ENCODE measurements around the gene PTPRU. TPM values are rescaled to one million over a fixed set of nuclear protein-coding genes. Genes with fewer than 3 reads are reported as not detected.

The PTPRU gene
- total and polyA plus RNA-seq, 2 of the 8 experiments (the other 6 are each of a cell fraction or from before 2014, with no cell fraction given) = 33.8 to 41.8 TPM

- no peak overlapping the region for H4K8ac ChIP-seq (ENCODE audit: extremely low read depth, insufficient read depth, low read length)
- no peak overlapping the region for H4K5ac ChIP-seq (ENCODE audit: insufficient read length, low read depth, low read length)
- no peak overlapping the region for H4K91ac ChIP-seq (replicated peaks; ENCODE audit: insufficient read length, low read length)
- POLR2A ChIA-PET (ENCODE audit: partially characterized antibody) = interaction anchor here (1.0 to 1.7 kb wide), 8 partner anchors 9 to 79 kb away, joined by 3 to 6 read pairs (median 4); partner anchors contain the start of genes SRSF4 and TMEM200B
- H3K4me1 ChIP-seq (replicated peaks in 1 of 4; ENCODE audit: control insufficient read depth in 3 of 4, insufficient read depth in 4 of 4, low read length in 3 of 4) = peaks cover 0 to 6% (median 2%) of the 10 kb centered on the region in 4 experiments; a peak in 2 of 7 replicates
- H3K56ac ChIP-seq (replicated peaks; ENCODE audit: insufficient read length, low read depth, low read length) = no peak overlapping the region
- H3K23ac ChIP-seq (ENCODE audit: insufficient read length) = no peak overlapping the region
- no peak overlapping the region for H2BK5ac ChIP-seq (ENCODE audit: low read depth, low read length)
- no peak overlapping the region for H3K9ac ChIP-seq (replicated peaks in 1 of 4; ENCODE audit: extremely low read depth in 1 of 4, low read depth in 3 of 4, low read length in 3 of 4)
- CTCF ChIA-PET (ENCODE audit: partially characterized antibody) = interaction anchor here (0.7 to 5.3 kb wide), 41 partner anchors 8 to 342 kb away, joined by 3 to 20 read pairs (median 5); partner anchors contain the start of genes SRSF4 and TMEM200B
- H3K18ac ChIP-seq (ENCODE audit: extremely low read depth, low read length) = no peak overlapping the region
- 0 out of 2 replicates have a peak overlapping the region, but pooled peaks have one; percentile 30 for H2BK12ac ChIP-seq (ENCODE audit: low read depth, low read length)
- H3K9me3 ChIP-seq (ENCODE audit: insufficient read depth in 2 of 2, low read depth in 1 of 2, low read length in 1 of 2) = no peaks in the 10 kb centered on the region
- peaks cover 2 to 31% (median 21%) of the 10 kb centered on the region in 4 experiments; a peak in 6 of 8 replicates for H3K36me3 ChIP-seq (ENCODE audit: control insufficient read depth in 2 of 4, insufficient read depth in 4 of 4, low read length in 3 of 4)
- no peak overlapping the region for H3K4me3 ChIP-seq (ENCODE audit: extremely low read depth in 1 of 4, insufficient read depth in 2 of 4, low read depth in 3 of 4, low read length in 4 of 4)
- H3K27me3 ChIP-seq (replicated peaks in 1 of 4; ENCODE audit: control insufficient read depth in 3 of 4, extremely low read depth in 1 of 4, insufficient read depth in 3 of 4, low read length in 3 of 4) = no peaks in the 10 kb centered on the region
- no peak overlapping the region for H3K4me2 ChIP-seq (ENCODE audit: insufficient read depth in 1 of 2, low read depth in 2 of 2, low read length in 2 of 2)
- no peak overlapping the region for H3K4ac ChIP-seq (replicated peaks; ENCODE audit: insufficient read length, low read depth, low read length)
- H2AK5ac ChIP-seq (ENCODE audit: low read depth, low read length) = no peak overlapping the region
- H3K14ac ChIP-seq (ENCODE audit: insufficient read length) = no peak overlapping the region
- no peak overlapping the region for H2BK120ac ChIP-seq (replicated peaks; ENCODE audit: low read depth, low read length)
- WGBS, 2 experiments (ENCODE audit: extremely low coverage in 1 of 2, insufficient coverage in 1 of 2, insufficient read length in 1 of 2, insufficient replicate concordance in 2 of 2, low coverage in 1 of 2, low lambda C conversion rate in 2 of 2, missing lambda C conversion rate in 1 of 2) = 47% methylated on average over 14 of the region's 14 CpGs; no CpG with 5 or more reads in 1 of the 2 experiments
- no peaks in the 10 kb centered on the region for H3K23me2 ChIP-seq (ENCODE audit: low read depth, low read length)
- peak; percentile 99 for FAIRE-seq
- 0 out of 2 replicates have a peak overlapping the region, but pooled peaks have one; percentile 19 for H2BK15ac ChIP-seq (ENCODE audit: low read length)
- H3K79me1 ChIP-seq (ENCODE audit: low read depth, low read length) = no peaks in the 10 kb centered on the region
- H2BK20ac ChIP-seq (ENCODE audit: low read length) = no peak overlapping the region
- peaks cover 0 to 2% of the 10 kb centered on the region in 2 experiments for H4K20me1 ChIP-seq (replicated peaks in 1 of 2; ENCODE audit: control insufficient read depth in 1 of 2, insufficient read depth in 2 of 2, low read length in 2 of 2)
- H2AFZ ChIP-seq (ENCODE audit: low read length) = no peak overlapping the region
- DNase-seq (ENCODE audit: low read depth in 1 of 2, low spot score in 2 of 2) = peak; percentile 90 to 99
- no peaks in the 10 kb centered on the region for H3K79me2 ChIP-seq (ENCODE audit: control insufficient read depth in 1 of 2, insufficient read depth in 2 of 2, low read length in 2 of 2)
- no peak overlapping the region for H3K27ac ChIP-seq (ENCODE audit: low read depth, low read length)
- TF ChIP-seq ASH2L (IDR thresholded peaks at IDR 0.05; ENCODE audit: low read length) = no peak
- no peak for TF ChIP-seq CBX8 (IDR thresholded peaks at IDR 0.05; ENCODE audit: borderline replicate concordance, low read depth, low read length)
- no peak for TF ChIP-seq CTBP2 (IDR thresholded peaks at IDR 0.05; ENCODE audit: borderline replicate concordance, insufficient read depth, insufficient read length, low read length)
- TF ChIP-seq NRF1 (IDR thresholded peaks at IDR 0.05; ENCODE audit: low read depth, low read length) = no peak
- no peak for TF ChIP-seq HDAC6 (IDR thresholded peaks at IDR 0.05; ENCODE audit: low read depth, low read length)
- TF ChIP-seq SP1 (IDR thresholded peaks at IDR 0.05; ENCODE audit: low read depth, low read length) = peak; percentile 45; the same call in 1 of the 2 replicates
- no peak for TF ChIP-seq GABPA (IDR thresholded peaks at IDR 0.05; ENCODE audit: borderline replicate concordance, insufficient read depth, low read length)
- no peak for TF ChIP-seq CBX5 (IDR thresholded peaks at IDR 0.05; ENCODE audit: low read depth, low read length)
- TF ChIP-seq SIN3A (conservative IDR thresholded peaks at IDR 0.05 in 1 of 2, IDR thresholded peaks at IDR 0.05 in 1 of 2; ENCODE audit: low read depth in 1 of 2, low read length in 2 of 2) = peak; percentile 96 to 99
- no peak for TF ChIP-seq SRF (IDR thresholded peaks at IDR 0.05; ENCODE audit: low read depth, low read length)
- TF ChIP-seq KDM1A (IDR thresholded peaks at IDR 0.05; ENCODE audit: borderline replicate concordance, low read length) = no peak
- TF ChIP-seq POLR2A (IDR thresholded peaks at IDR 0.05; ENCODE audit: control extremely low read depth in 1 of 2, low read depth in 2 of 2, low read length in 2 of 2) = no peak
These were observed 33.6 kb upstream of the PTPRU start for GRCh38 chr1:29202584-29203340.

All from H1 (cell line).